Mucosa of rectum (tissue), 2 donors: Measurements from ENCODE around the gene EPHB6.

Experiments used
- H3K27ac ChIP-seq, 2 donors: one replicate each; pipeline ENCODE4 v1.7.0; 2013; ENCODE audit warnings: inconsistent platforms in 2 of 2, low read depth in 2 of 2, low read length in 2 of 2
- H3K27me3 ChIP-seq, 2 donors: one replicate each; pipeline ENCODE4 v1.7.0; 2013; ENCODE audit warnings: low read length in 2 of 2; ENCODE audit not compliant: control insufficient read depth in 2 of 2, insufficient read depth in 2 of 2
- H3K36me3 ChIP-seq, 2 donors: one replicate each; pipeline ENCODE4 v1.7.0; 2013; ENCODE audit warnings: low read length in 2 of 2; ENCODE audit not compliant: control insufficient read depth in 2 of 2, insufficient read depth in 2 of 2
- H3K4me1 ChIP-seq, 2 donors: one replicate each; pipeline ENCODE4 v1.7.0; 2013; ENCODE audit warnings: low read length in 2 of 2, mild to moderate bottlenecking in 1 of 2; ENCODE audit not compliant: control insufficient read depth in 2 of 2, insufficient read depth in 2 of 2
- H3K4me3 ChIP-seq, 2 donors: one replicate each; pipeline ENCODE4 v1.7.0; 2013; ENCODE audit warnings: low read length in 2 of 2
- H3K9ac ChIP-seq, 2 donors: one replicate each; pipeline ENCODE4 v1.7.0; 2013; ENCODE audit warnings: low read length in 2 of 2, low read depth in 1 of 2, mild to moderate bottlenecking in 1 of 2
- H3K9me3 ChIP-seq, 2 donors: one replicate each; pipeline ENCODE4 v1.7.0; 2013; ENCODE audit warnings: low read length in 2 of 2; ENCODE audit not compliant: control insufficient read depth in 2 of 2
- donor health status: healthy.
- donor health status: Normal muscosa, but diverticular disease.

The EPHB6 gene

DNA sequence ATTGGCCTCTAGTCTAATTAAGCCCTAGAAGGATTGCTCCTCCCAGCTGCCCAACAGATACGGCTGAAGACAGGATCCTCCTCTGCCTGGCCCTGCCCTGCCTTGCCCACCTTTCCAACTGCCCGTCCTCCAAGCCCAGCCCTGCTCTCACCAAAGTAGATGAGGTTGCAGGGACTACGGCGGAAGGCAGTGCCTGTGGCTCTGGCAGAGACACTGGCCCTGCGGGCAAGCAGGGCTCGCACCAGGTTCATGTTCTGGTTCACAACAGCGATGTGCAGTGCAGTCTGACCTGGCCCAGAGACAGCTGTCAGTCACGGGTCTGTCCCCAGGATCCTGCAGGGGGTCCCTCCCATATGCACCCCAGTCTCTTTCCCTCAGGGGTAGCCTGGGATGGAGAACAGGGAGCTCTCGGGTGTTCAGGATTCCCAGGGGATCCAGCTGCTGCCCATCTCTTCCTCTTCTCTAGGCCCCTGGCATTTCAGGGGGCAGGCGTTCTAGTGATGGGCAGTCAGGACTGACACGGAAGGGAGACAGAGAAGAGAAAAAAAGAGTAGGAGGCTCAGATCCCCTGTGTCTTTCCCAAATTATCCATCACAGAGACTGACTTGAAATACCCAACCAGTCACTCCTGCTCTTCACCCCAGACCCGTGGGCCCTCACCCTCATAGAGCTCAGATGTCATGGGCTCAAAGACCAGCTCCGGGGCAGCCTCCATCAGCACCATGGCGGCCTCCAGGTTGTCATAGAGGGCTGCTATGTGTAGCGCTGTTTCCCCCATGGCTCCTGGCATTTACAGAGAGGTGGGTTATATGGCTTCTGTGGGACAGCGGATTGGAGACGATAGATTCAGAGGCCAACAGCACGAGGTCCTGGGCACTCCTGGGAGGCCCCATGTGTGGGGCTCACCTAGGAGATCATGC is 22.4 kb downstream of the EPHB6 start:
- H3K27me3 ChIP-seq: no peaks in the 10 kb centered on the region
- no peak overlapping the region for H3K4me3 ChIP-seq
- no peak overlapping the region for H3K9ac ChIP-seq
- H3K36me3 ChIP-seq: no peaks in the 10 kb centered on the region
- no peaks in the 10 kb centered on the region for H3K9me3 ChIP-seq
- no peaks in the 10 kb centered on the region for H3K4me1 ChIP-seq
- H3K27ac ChIP-seq: no peak overlapping the region

DNA sequence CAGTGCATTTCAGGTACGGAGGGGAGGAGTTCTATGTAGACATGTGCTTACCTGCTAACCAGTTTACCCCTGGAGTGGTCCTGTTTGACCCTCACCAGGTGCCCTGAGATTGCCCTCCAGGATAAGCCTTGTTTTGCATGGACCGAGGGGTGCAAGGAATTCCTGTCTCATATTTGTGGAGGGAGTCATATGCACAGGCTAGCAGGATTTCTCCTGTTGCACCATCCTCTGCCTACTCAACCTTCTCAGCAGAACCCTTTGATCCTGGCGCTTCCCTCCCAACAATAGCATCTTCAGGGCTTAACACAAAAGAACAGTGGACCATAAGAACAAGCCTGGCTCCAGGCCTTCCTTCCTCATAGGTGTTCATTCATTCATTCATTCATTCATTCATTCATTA is 23.4 kb downstream of the EPHB6 start:
- Histone ChIP-seq H3K4me1 (no peaks in the 10 kb centered on the region), H3K4me3 (no peak overlapping the region), H3K27me3 (peaks cover 0 to under 1% of the 10 kb centered on the region in 2 donors), H3K9me3 (no peaks in the 10 kb centered on the region), H3K36me3 (no peaks in the 10 kb centered on the region), H3K27ac (no peak overlapping the region), H3K9ac (no peak overlapping the region)

DNA sequence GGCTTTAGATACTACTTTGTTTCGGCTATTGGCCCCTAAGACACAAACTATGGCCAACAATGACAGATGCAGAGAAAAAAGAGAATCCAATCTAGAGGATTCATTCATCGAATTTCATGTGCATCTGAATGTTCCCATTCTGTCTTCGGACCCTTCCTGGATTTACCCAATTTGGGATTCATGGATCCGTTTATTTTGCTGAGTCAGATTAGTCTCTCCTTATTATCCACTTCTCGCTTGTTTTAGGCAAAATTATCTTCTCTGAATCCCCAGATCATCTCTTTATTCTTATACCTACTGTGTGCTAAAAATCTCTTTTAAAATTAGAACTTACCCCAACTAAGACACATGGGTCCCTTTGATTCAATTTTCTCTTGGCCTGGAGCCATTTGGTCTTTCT is 24.2 kb downstream of the EPHB6 start:
- no peak overlapping the region for H3K4me3 ChIP-seq
- H3K9me3 ChIP-seq: no peaks in the 10 kb centered on the region
- no peaks in the 10 kb centered on the region for H3K36me3 ChIP-seq
- H3K27me3 ChIP-seq: peaks cover 0 to 5% of the 10 kb centered on the region in 2 donors
- H3K4me1 ChIP-seq: no peaks in the 10 kb centered on the region
- no peak overlapping the region for H3K9ac ChIP-seq
- H3K27ac ChIP-seq: no peak overlapping the region

DNA sequence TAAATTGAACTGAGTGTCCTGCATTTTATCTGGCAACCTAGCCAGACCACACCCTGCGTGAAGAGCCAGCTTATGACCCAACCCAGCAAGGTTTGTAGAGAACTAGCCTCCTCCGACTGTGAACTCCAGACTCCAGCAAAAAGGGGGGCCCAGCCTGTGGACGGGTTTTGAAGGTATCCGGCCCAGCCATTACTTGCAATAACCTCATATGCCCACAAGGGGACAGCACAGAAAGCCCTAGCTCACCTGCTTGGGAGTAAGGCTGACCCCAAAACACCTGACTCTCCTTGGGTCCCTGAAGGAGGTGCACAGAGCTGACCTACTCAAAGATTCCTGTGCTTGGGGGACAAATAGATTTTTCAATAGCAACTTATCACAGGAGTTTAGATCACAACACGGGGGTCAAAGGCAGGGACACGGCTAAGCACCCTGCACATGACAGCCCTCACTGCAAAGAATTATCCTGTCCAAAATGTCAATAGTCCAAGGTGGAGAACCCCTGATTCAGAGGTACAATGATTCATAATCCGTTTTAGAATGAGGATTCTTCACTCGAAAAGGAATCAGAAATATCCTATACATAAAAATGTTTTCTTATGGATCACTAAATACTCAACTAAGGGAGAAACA is 26.1 kb downstream of the EPHB6 start:
- no peak overlapping the region for H3K9ac ChIP-seq
- H3K4me3 ChIP-seq: no peak overlapping the region
- H3K27ac ChIP-seq: no peak overlapping the region

DNA sequence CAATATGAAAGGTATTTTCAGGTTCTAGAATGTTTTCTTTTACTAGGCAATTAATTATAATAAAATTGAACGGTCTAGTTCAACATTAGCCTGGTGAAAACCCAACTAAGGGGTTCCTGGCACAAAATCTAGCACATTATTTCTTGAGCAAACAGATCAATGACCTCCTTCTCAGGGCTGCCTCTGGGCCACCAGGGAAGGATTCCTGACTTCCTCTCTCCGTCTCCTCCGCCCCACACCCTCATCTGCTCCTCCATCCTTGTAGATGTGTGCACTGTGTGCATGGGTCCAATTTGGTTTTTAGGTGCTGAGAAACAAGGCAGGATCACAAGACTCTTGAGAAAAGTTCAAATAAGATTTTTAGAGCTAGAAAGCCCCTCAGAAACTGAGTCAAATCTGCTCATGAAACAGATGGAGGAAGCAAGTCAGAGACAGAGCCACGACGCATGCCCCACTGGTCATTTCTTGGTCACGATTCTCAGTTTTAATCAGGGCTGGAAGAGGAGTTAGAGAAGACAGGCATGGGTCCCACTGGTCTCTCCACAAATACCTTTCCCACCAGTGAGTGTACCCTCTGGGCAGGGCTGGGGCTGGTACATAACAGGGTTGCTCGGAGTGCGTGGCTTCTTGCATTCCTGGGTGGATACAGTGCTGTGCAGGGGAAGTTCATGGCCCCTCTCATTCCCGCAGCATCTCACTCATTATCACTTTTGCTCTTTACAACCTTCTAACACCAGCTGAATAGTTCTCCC is 26.9 kb downstream of the EPHB6 start:
- Histone ChIP-seq H3K4me1 (no peaks in the 10 kb centered on the region), H3K27ac (no peak overlapping the region), H3K9me3 (no peaks in the 10 kb centered on the region), H3K36me3 (no peaks in the 10 kb centered on the region), H3K9ac (no peak overlapping the region), H3K27me3 (peaks cover 0 to 5% of the 10 kb centered on the region in 2 donors), H3K4me3 (no peak overlapping the region)

More for the DNA sequence above, 26.1 kb downstream of the EPHB6 start:
- Histone ChIP-seq H3K36me3 (no peaks in the 10 kb centered on the region), H3K4me1 (no peaks in the 10 kb centered on the region), H3K9me3 (no peaks in the 10 kb centered on the region), H3K27me3 (peaks cover 0 to 5% of the 10 kb centered on the region in 2 donors)

DNA sequence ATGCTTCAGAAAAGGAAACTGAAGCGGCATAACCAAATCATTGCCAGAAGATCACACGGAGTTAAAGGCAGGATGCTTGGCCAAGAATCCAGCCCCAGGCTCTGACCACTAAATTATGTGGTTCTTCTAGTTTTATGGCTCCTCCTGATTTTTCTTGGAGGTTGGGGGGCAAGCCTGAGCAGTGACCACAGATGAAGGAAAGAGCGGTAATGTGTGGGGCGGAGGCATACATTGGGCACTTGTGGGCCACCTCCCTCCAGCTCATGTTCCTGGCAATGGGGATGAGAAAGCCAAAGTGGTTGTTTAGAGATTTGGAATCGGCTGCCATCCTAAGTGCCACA is 27.4 kb downstream of the EPHB6 start:
- Histone ChIP-seq H3K4me1 (no peaks in the 10 kb centered on the region), H3K27ac (no peak overlapping the region), H3K9me3 (no peaks in the 10 kb centered on the region), H3K9ac (no peak overlapping the region), H3K27me3 (peaks cover 0 to 5% of the 10 kb centered on the region in 2 donors), H3K36me3 (no peaks in the 10 kb centered on the region), H3K4me3 (no peak overlapping the region)

DNA sequence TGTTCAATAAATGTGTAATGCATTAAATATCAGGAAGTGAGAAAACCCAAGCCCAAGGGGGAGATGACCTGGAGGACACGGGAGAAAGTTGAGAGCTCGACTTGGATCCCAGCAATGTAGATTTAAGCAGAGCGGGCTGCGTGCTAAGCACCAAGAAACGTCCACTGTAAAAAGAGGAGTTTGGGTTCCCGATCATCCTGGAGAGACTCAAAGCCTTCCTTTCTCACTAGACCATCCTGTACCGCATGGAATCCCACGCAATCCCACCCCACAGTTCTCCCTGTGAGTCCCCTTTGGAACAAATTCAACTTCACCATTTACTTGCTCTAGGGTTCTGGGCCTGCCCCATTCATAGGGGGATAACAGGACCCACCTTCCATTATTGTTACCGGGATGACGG is 28.3 kb downstream of the EPHB6 start:
- Histone ChIP-seq H3K27ac (no peak overlapping the region), H3K36me3 (no peaks in the 10 kb centered on the region), H3K4me1 (no peaks in the 10 kb centered on the region), H3K27me3 (peaks cover 0 to 5% of the 10 kb centered on the region in 2 donors), H3K9ac (no peak overlapping the region), H3K4me3 (no peak overlapping the region), H3K9me3 (no peaks in the 10 kb centered on the region)

DNA sequence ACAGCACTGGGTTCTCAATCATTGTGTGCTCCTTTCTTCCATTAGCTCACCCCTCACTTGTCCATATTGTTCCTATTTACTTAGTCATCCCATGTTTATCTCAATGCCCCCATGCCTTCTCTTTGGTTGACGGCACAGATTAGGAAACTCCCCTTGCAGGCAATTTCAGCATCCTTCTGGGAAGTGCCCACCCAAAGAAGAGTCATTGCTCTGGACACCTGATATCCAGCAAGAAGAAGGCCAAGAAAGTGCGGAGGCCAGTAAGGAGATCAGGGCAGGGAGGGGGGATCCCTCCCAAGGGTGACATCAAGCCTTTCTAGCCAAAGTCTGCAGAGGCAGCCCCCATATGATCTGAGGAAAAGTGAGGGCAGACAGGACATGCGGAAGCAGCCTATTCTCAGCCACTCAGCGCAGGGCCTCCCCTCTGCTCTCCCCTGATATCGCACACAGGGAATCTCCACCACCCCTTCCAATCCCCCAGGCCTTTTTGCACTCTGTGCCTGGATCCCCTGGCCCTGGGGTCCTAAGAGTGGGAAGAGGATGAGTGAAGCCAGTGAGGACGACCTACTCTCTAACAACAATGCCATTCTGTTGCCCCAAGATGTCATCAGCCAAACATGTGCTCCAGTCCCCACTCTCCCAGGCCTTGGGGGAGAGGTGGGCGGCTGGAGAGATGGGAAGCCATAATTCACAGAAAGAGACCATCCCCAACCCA is 28.9 kb downstream of the EPHB6 start:
- peaks cover 0 to 5% of the 10 kb centered on the region in 2 donors for H3K27me3 ChIP-seq
- H3K9ac ChIP-seq: no peak overlapping the region
- no peaks in the 10 kb centered on the region for H3K4me1 ChIP-seq
- H3K4me3 ChIP-seq: no peak overlapping the region
- no peaks in the 10 kb centered on the region for H3K36me3 ChIP-seq
- H3K9me3 ChIP-seq: no peaks in the 10 kb centered on the region
- H3K27ac ChIP-seq: no peak overlapping the region

DNA sequence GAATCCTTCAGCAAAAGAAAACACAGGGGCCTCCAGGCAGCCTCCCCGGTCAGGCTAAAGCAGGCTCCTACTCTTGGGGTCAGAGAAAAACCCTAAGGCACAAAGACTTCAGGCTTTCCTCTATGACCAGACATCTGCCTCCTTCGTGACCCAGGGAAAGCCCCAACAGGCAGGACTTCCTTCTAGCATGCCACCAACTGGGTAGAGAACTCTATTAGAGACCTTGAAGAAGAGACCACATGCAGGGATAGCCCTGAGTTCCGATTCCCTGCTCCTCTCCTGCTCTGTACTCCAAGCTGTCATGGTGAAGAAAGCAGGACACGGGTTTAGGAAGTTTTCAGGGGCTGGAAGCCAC is 29.4 kb downstream of the EPHB6 start:
- Histone ChIP-seq H3K27ac (no peak overlapping the region), H3K27me3 (peaks cover 0 to 5% of the 10 kb centered on the region in 2 donors), H3K36me3 (no peaks in the 10 kb centered on the region), H3K4me1 (no peaks in the 10 kb centered on the region), H3K9ac (no peak overlapping the region), H3K4me3 (no peak overlapping the region), H3K9me3 (no peaks in the 10 kb centered on the region)
